Activated naive CD4-positive, alpha-beta T cell treated with anti-CD3 and anti-CD28 coated beads, Interleukin-2, amount 10 ng/mL, durations not matched to agents 7 days and 5 days (primary cell): Measurements from ENCODE around the gene XPR1.

ENCODE experiments used
- CTCF ChIA-PET: fragments of 350-600 bp; sonication (Branson Sonifier 250); formaldehyde crosslinking; loops from one replicate; lab custom pipeline; 2021; ENCODE audit warnings: antibody characterized with exemption; lab: Charles Lee
- DNase-seq: peaks from one replicate; pipeline ENCODE4 v3.0.0-alpha.2; 2020
- H3K27ac Mint-ChIP-seq: one replicate; pipeline ENCODE4 v1.8.0; 2021; ENCODE audit warnings: mild to moderate bottlenecking, moderate library complexity, mixed read lengths
- H3K27me3 Mint-ChIP-seq: one replicate; pipeline ENCODE4 v1.8.0; 2021; ENCODE audit warnings: mild to moderate bottlenecking, mixed read lengths
- H3K36me3 Mint-ChIP-seq: one replicate; pipeline ENCODE4 v1.8.0; 2021; ENCODE audit warnings: mixed read lengths
- H3K4me1 Mint-ChIP-seq: one replicate; pipeline ENCODE4 v1.8.0; 2021; ENCODE audit warnings: mixed read lengths
- H3K4me3 Mint-ChIP-seq: one replicate; pipeline ENCODE4 v1.8.0; 2021; ENCODE audit warnings: mild to moderate bottlenecking, moderate library complexity, mixed read lengths
- H3K9me3 Mint-ChIP-seq: one replicate; pipeline ENCODE4 v1.8.0; 2021; ENCODE audit warnings: mixed read lengths

XPR1 gene

DNA sequence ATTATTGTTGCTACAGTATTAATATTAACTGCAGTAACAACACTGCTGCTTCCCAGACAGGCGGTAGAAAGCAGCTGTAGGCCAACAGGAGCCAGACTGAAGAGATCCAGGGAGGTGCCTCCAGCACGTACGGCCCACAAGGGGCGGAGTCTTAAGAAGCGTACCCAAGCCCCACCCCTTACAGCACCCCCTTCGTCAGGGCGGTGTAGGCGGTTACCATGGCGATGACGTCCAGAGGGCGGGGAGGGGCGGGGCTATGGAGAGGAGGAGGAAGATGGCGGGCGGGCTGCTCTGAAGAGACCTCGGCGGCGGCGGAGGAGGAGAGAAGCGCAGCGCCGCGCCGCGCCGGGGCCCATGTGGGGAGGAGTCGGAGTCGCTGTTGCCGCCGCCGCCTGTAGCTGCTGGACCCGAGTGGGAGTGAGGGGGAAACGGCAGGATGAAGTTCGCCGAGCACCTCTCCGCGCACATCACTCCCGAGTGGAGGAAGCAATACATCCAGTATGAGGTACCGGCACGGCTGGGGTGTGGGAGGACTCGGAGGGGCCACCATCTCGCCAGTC, at the start of gene XPR1:
Gene XPR1, plus strand, starts transcription at position 257 of the 560 bp plus-strand sequence. Its CDS starts 180 bp downstream, at position 437.
- peaks cover 6% of the 10 kb centered on the region for H3K4me1 Mint-ChIP-seq
- CTCF ChIA-PET: interaction anchor here (0.6 to 1.8 kb wide), 4 partner anchors 10 to 230 kb away, joined by 3 to 8 read pairs (median 5); no protein-coding TSS in a partner anchor
- H3K27ac Mint-ChIP-seq: no peak within 1 kb of the TSS
- H3K4me3 Mint-ChIP-seq: no peak within 1 kb of the TSS
- peaks cover 10% of the 10 kb centered on the region for H3K27me3 Mint-ChIP-seq
- peaks cover 4% of the 10 kb centered on the region for H3K36me3 Mint-ChIP-seq
- peak; percentile 99 for DNase-seq
- no peaks in the 10 kb centered on the region for H3K9me3 Mint-ChIP-seq

DNA sequence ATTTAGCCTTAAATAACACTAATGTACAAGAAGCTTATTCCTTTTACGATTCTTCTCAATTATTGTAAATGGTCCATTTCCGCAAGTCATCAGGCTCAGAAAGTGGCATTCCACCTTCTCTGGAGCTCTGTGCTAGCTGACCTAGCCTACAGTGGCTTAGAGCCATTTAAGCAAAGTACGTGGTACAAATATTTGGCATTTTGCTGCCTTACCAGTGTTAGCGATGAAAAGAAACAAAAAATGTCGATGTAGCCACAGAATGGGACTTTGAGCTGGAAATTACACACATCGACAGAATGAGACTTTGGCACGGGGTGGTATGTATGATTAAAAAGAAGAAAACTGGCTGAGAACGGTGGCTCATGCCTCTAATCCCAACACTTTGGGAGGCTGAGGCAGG, 47.0 kb upstream of the XPR1 start:
- Mint-ChIP-seq H3K4me3 (no peak overlapping the region), H3K4me1 (peaks cover 27% of the 10 kb centered on the region), H3K27ac (peak overlapping the region; percentile 90)

DNA sequence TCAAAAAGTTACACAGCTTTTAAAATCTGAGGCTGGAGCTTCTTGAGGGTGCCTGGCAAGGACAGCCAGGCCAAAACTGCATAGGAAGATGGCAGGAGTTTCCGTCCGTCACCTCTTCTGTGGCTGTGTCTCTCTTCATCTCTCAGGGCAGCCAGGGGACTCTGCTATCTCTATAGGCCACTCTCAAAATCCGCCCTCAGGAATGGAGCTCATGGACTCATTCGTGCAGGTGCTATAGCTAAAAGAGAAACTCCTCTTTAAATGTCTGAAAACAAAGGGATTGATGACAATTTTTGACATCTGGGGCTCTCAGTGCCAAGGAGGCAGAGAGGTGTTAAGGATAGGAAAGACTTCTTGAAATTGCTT, 45.8 kb upstream of the XPR1 start:
- H3K27ac Mint-ChIP-seq: peak overlapping the region; percentile 90
- no peaks in the 10 kb centered on the region for H3K36me3 Mint-ChIP-seq
- no peak overlapping the region for H3K4me3 Mint-ChIP-seq
- no peak for DNase-seq
- peaks cover 7% of the 10 kb centered on the region for H3K9me3 Mint-ChIP-seq
- H3K4me1 Mint-ChIP-seq: peaks cover 27% of the 10 kb centered on the region
- CTCF ChIA-PET: interaction anchor here (0.8 to 1.1 kb wide), 2 partner anchors 47 to 107 kb away, joined by 3 read pairs; no protein-coding TSS in a partner anchor
- H3K27me3 Mint-ChIP-seq: no peaks in the 10 kb centered on the region

More for the DNA sequence above, 47.0 kb upstream of the XPR1 start:
- DNase-seq: no peak
- H3K36me3 Mint-ChIP-seq: no peaks in the 10 kb centered on the region
- H3K9me3 Mint-ChIP-seq: peaks cover 7% of the 10 kb centered on the region
- no peaks in the 10 kb centered on the region for H3K27me3 Mint-ChIP-seq
- CTCF ChIA-PET: interaction anchor here (0.8 kb wide), 1 partner anchor 108 kb away, joined by 3 read pairs; no protein-coding TSS in a partner anchor

DNA sequence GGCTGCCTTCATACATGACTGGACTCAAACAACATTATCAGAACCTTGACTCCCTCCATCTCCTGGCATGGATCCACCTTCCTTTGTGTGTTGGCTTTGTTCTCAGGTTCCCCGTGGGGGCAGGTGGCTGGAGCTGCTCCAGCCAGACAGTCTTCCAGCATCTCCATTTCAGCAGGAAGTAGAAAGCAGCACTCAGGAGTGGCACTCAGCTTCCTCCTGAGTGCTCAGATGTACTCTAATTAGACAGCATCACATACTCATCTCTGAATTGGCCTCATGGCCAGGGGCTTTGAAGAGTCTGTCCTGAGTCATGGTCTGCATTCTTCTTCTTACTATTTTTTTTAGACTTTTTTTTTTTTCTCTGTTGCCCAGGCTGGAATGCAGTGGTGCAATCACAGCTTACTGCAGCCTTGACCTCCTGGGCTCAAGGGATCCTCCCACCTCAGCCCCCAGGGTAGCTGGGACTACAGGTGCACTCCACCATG, 45.1 kb upstream of the XPR1 start:
- H3K27me3 Mint-ChIP-seq: no peaks in the 10 kb centered on the region
- H3K9me3 Mint-ChIP-seq: peaks cover 7% of the 10 kb centered on the region
- H3K4me1 Mint-ChIP-seq: peaks cover 27% of the 10 kb centered on the region
- no peak overlapping the region for H3K4me3 Mint-ChIP-seq
- no peak overlapping the region for H3K27ac Mint-ChIP-seq
- CTCF ChIA-PET: no interaction called here
- DNase-seq: no peak
- no peaks in the 10 kb centered on the region for H3K36me3 Mint-ChIP-seq

DNA sequence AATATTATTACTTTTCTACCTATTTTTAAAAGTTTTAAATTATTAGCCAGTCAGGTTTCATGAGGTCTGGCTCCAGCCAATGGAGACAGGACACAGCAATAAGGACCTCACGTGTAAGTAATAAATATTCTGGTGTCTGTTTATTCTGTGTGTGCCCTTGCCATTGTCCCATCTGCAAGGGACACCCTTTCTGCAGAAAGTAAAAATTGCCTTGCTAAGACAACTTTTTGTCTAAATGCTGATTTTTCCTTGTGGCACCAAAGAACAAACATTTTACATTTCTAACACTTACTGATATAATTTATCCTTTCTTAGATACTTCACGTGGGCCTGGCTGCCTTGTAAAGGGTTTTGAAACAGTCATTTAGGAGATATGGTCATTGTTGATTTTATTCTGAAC, 43.7 kb upstream of the XPR1 start:
- no peak for DNase-seq
- no peaks in the 10 kb centered on the region for H3K36me3 Mint-ChIP-seq
- H3K4me1 Mint-ChIP-seq: peaks cover 27% of the 10 kb centered on the region
- CTCF ChIA-PET: no interaction called here
- H3K4me3 Mint-ChIP-seq: no peak overlapping the region
- no peak overlapping the region for H3K27ac Mint-ChIP-seq
- peaks cover 7% of the 10 kb centered on the region for H3K9me3 Mint-ChIP-seq
- no peaks in the 10 kb centered on the region for H3K27me3 Mint-ChIP-seq

DNA sequence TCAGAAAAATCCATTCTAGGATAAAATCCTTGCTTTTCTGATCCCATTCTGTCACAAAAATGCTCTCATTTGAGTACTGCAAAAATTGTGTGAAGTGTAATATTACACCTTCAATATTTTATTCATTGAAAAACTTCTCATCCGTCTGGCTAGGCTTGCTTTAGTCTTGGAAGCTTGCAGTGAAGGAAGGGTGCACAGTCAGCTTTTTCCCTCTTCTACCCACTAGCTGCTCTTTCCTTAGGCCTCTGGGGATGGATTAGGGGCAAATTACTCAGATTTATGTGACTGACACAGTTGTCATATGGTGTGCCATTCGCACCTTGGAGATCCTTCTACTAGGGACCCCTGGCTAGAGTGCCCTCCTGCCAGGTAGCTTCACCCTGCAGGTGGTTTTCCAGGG, 40.9 kb upstream of the XPR1 start:
- Mint-ChIP-seq H3K27ac (no peak overlapping the region), H3K9me3 (peaks cover 7% of the 10 kb centered on the region), H3K4me1 (peaks cover 12% of the 10 kb centered on the region), H3K36me3 (no peaks in the 10 kb centered on the region), H3K27me3 (peaks cover 7% of the 10 kb centered on the region), H3K4me3 (no peak overlapping the region)
- CTCF ChIA-PET: interaction anchor here (0.6 to 1.1 kb wide), 2 partner anchors 20 to 174 kb away, joined by 3 to 4 read pairs; no protein-coding TSS in a partner anchor
- no peak for DNase-seq

DNA sequence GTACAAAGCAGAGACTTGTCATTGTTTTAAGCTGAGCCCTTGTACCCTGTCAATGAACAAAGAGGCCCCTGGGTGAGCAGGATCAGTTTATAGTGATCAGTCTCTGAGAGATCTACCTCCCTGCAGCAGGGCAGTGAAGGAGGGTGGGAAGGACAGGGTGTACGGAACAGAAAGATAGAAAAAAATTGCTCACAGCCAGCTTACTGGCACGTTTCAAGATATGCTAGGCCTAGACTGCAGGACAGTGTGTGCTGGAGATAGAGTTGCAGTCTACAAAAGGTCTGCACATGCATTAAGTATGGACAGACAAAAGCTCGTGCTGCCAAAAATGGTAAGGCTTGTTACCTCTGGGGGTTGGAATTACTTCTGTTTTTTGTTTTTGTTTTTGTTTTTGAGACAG, 38.4 kb upstream of the XPR1 start:
- Mint-ChIP-seq H3K27me3 (peaks cover 7% of the 10 kb centered on the region), H3K4me1 (no peaks in the 10 kb centered on the region), H3K27ac (no peak overlapping the region), H3K4me3 (no peak overlapping the region), H3K9me3 (peaks cover under 1% of the 10 kb centered on the region), H3K36me3 (no peaks in the 10 kb centered on the region)
- no peak for DNase-seq
- CTCF ChIA-PET: no interaction called here

DNA sequence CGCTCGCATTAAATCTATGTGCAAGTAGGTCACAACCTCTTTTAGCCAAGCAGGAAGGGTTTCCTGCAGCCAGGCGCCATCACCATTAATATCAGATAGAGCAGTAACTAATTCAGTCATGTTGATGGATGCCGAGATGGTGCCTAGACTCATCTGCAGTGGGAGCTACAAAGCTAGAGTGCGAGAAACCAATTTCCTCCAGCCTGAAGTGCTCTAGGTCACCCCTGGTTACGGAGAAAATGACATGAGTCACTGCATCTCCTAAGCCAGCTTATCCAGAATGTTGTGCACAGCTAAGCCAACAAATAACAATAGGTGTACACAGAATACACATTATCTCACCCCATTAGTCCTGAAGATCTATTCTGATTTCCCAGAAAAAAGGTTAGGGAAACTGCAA, 37.1 kb upstream of the XPR1 start:
- H3K36me3 Mint-ChIP-seq: no peaks in the 10 kb centered on the region
- H3K4me1 Mint-ChIP-seq: no peaks in the 10 kb centered on the region
- CTCF ChIA-PET: no interaction called here
- H3K27ac Mint-ChIP-seq: no peak overlapping the region
- DNase-seq: no peak
- H3K4me3 Mint-ChIP-seq: no peak overlapping the region
- peaks cover 7% of the 10 kb centered on the region for H3K27me3 Mint-ChIP-seq
- H3K9me3 Mint-ChIP-seq: no peaks in the 10 kb centered on the region

DNA sequence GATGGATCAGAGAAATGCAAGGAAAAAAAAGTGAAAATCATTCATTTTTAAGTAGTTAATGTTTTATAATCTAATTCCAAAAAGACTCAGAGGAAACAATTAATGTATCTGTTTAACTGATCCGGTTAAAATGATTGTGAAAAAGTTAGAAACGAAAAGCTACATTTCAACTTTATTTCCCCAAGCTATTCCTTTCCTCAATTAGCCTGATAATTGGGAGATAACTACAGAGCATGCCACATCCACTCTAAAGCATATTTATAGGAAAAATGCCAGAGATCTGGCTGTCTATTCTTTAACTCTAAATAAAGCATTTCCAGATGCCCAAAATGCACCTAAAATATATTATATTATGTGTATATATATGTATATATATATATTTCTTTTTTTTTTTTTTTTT, 35.9 kb upstream of the XPR1 start:
- CTCF ChIA-PET: interaction anchor here (0.7 to 1.2 kb wide), 2 partner anchors 9 to 152 kb away, joined by 3 to 4 read pairs; no protein-coding TSS in a partner anchor
- no peak overlapping the region for H3K4me3 Mint-ChIP-seq
- no peaks in the 10 kb centered on the region for H3K4me1 Mint-ChIP-seq
- H3K27ac Mint-ChIP-seq: no peak overlapping the region
- H3K36me3 Mint-ChIP-seq: no peaks in the 10 kb centered on the region
- H3K9me3 Mint-ChIP-seq: no peaks in the 10 kb centered on the region
- no peak for DNase-seq
- peaks cover 7% of the 10 kb centered on the region for H3K27me3 Mint-ChIP-seq

DNA sequence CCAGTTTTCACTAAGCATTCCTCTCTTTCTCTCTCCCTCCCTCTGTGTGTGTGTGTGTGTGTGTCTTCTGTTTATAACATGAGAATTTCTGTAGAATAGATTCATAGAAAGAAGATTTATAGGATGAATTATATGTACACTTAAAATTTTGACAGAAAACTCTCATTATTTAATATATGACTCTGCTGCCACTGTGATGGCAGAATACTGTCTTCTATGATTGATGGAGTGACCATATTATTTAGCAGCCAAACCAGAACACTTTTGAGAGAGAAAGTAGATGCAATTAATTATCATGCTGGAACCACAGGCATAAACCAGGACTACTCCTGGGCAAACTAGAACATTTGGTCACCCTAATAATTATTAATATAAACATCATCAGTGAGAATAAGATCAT, 34.3 kb upstream of the XPR1 start:
- no peaks in the 10 kb centered on the region for H3K9me3 Mint-ChIP-seq
- CTCF ChIA-PET: no interaction called here
- H3K36me3 Mint-ChIP-seq: no peaks in the 10 kb centered on the region
- no peak for DNase-seq
- H3K27ac Mint-ChIP-seq: no peak overlapping the region
- H3K4me1 Mint-ChIP-seq: no peaks in the 10 kb centered on the region
- peaks cover 12% of the 10 kb centered on the region for H3K27me3 Mint-ChIP-seq
- H3K4me3 Mint-ChIP-seq: no peak overlapping the region

DNA sequence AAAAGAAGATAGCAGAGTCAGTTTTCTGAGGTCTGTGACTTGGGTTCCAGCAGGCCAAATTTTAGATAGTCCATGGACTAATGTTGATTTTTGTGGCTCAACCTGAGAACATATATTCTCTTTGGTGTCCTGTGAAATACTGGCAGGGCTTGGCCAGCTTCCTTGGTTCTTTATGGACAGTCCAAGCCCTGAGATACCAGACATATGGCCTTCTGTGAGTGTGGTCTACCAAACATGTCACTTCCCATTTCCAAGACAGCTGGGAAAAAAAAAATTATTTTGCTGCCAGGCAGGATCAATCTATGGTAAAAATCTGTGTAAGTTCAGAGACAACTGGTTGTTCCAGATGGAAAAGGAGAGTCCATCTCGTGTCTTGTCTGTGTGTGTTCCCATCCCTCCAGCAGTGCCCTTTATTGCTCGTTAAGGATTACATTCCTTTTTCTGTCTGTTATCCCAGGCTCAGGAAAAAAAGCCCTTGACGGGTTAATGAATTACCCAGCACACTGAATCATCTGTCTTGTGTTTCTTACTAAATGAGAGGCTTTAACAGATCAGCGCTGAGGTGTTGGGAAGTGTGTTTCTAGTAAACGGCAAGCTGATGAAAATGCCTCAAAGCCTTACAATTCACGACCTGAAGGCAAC, 33.4 kb upstream of the XPR1 start:
- H3K27ac Mint-ChIP-seq: no peak overlapping the region
- H3K9me3 Mint-ChIP-seq: no peaks in the 10 kb centered on the region
- peaks cover 9% of the 10 kb centered on the region for H3K27me3 Mint-ChIP-seq
- H3K4me3 Mint-ChIP-seq: no peak overlapping the region
- no peaks in the 10 kb centered on the region for H3K4me1 Mint-ChIP-seq
- DNase-seq: no peak
- H3K36me3 Mint-ChIP-seq: no peaks in the 10 kb centered on the region
- CTCF ChIA-PET: no interaction called here

DNA sequence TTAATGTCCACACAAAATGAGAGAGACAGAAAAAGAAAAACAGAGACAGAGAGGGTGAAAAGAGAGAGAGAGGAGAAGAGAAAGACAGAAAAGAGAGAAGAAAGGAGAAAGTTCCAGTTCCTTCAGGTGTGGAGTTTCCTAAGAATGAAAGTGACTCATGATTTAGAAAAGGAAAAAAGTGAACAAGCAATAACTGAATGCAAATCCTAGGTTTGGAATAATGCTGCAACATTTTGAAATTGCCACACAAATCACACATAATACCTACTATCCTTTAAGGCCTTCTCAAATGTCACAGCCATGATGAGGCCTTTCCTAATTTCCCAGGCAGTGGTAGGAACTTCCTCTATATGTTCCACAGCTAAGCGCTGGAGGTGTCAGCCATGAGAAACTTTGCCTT, 31.5 kb upstream of the XPR1 start:
- CTCF ChIA-PET: interaction anchor here (1.1 kb wide), 1 partner anchor 63 kb away, joined by 3 read pairs; no protein-coding TSS in a partner anchor

DNA sequence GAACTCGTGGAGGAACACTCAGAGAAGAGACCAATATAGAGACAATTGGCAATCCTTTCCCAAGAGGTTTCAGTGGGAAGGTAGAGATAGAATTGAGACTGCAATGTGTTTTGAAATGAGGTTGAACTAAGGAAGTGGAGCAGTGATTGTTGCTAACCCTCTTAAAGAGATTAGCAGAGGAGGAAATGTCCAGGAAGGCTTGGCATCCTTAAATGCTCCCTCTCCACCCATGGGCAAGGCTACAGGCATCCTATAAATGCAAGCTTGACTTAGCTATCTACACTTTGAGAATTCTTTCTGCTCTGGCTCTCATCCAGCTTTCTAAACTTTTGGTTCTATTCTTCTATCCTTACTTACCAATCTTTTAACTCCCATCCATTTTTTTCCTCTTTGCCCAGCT, 30.3 kb upstream of the XPR1 start:
- CTCF ChIA-PET: no interaction called here
- Mint-ChIP-seq H3K9me3 (no peaks in the 10 kb centered on the region), H3K27me3 (peaks cover 16% of the 10 kb centered on the region), H3K4me1 (no peaks in the 10 kb centered on the region), H3K36me3 (no peaks in the 10 kb centered on the region), H3K27ac (no peak overlapping the region), H3K4me3 (no peak overlapping the region)
- DNase-seq: no peak

More for the DNA sequence above, 31.5 kb upstream of the XPR1 start:
- no peaks in the 10 kb centered on the region for H3K9me3 Mint-ChIP-seq
- no peaks in the 10 kb centered on the region for H3K36me3 Mint-ChIP-seq
- H3K27me3 Mint-ChIP-seq: peaks cover 14% of the 10 kb centered on the region
- H3K4me1 Mint-ChIP-seq: no peaks in the 10 kb centered on the region
- H3K27ac Mint-ChIP-seq: no peak overlapping the region
- no peak for DNase-seq
- H3K4me3 Mint-ChIP-seq: no peak overlapping the region

DNA sequence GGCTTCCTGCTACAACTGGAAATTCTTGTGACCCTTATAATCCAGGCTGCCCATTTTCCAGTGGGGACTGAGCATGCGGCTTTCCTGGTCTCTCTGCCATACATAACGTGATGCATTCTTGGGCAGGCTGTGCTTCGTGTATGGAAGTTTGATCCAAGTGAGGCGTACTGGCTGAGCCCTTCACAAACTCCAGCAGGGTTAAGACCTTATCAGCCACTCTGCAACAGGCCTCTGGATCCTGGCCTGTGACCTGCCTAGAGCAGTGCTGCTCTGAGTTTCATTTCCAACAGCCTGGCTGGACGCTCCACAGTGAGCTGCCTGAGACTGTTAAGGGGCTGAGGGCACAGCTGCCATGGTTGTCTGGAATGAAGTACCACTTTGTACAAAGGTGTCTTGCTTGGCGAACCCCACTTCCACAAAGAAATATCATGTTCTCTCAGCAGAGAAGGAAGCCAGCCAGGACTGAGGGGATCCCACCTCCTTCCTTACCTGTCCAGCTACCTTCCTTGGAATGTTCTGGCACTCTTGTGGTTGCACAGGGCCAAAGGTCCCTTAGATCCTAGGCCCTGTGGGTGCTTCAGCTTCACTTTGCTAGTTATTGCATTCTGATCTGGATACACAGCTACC, 28.5 kb upstream of the XPR1 start:
- CTCF ChIA-PET: no interaction called here
- Mint-ChIP-seq H3K4me1 (no peaks in the 10 kb centered on the region), H3K27me3 (peaks cover 16% of the 10 kb centered on the region), H3K9me3 (no peaks in the 10 kb centered on the region), H3K4me3 (no peak overlapping the region), H3K27ac (no peak overlapping the region), H3K36me3 (no peaks in the 10 kb centered on the region)
- no peak for DNase-seq
